Measurements from ENCODE around the gene MRC2. TPM values are rescaled to one million over a fixed set of nuclear protein-coding genes. Genes with fewer than 3 reads are reported as not detected.

MRC2 gene
- total RNA-seq, 1 experiment from 2014 or later = 10.7 TPM

GRCh38 chr17:62653002-62653825 is 25.7 kb downstream of the MRC2 start:
- H3K9ac ChIP-seq (ENCODE audit: low read length) = no peak overlapping the region
- RAD21 ChIA-PET (ENCODE audit: low non-redundant PET in 1 of 2, low total read pairs in 2 of 2, uncharacterized antibody in 2 of 2, unreplicated experiment in 2 of 2) = no interaction called here
- ATAC-seq (peak; percentile 74), DNase-seq (ENCODE audit: low read depth, low spot score) (no peak)
- H3K9me2 ChIP-seq (ENCODE audit: insufficient read depth) = no peaks in the 10 kb centered on the region
- no peak for TF ChIP-seq EZH2phosphoT487 (IDR thresholded peaks at IDR 0.05; ENCODE audit: borderline replicate concordance)
- no peak for TF ChIP-seq ATF3 (IDR thresholded peaks at IDR 0.05)
- no peak for TF ChIP-seq EGR1 (IDR thresholded peaks at IDR 0.05; ENCODE audit: low read depth)
- no peak for TF ChIP-seq CEBPB (IDR thresholded peaks at IDR 0.05; ENCODE audit: low read depth)
- H4K20me1 ChIP-seq (ENCODE audit: insufficient read depth) = no peaks in the 10 kb centered on the region
- peaks cover 0 to 7% of the 10 kb centered on the region in 2 experiments; a peak in 1 of 4 replicates for H3K4me1 ChIP-seq (ENCODE audit: control insufficient read depth in 1 of 2, insufficient read depth in 2 of 2, low read length in 2 of 2)
- no TSS peak for BruUV-seq (replicated peaks)
- H3K27ac ChIP-seq (ENCODE audit: low read depth, low read length) = no peak overlapping the region
- H3K27me3 ChIP-seq (ENCODE audit: insufficient read depth, low read length) = no peaks in the 10 kb centered on the region
- POLR2A ChIA-PET = no interaction called here
- no peaks in the 10 kb centered on the region for H3K36me3 ChIP-seq (ENCODE audit: control insufficient read depth in 1 of 2, insufficient read depth in 2 of 2, low read length in 2 of 2)
- H3K79me2 ChIP-seq (ENCODE audit: insufficient read depth, low read length) = no peaks in the 10 kb centered on the region
- CTCF ChIA-PET = no interaction called here
- H3K9me3 ChIP-seq (ENCODE audit: control insufficient read depth in 1 of 2, insufficient read depth in 1 of 2, low read depth in 1 of 2, low read length in 2 of 2) = no peaks in the 10 kb centered on the region
- no peak overlapping the region for H3K4me2 ChIP-seq (ENCODE audit: low read length)
- H3K4me3 ChIP-seq (replicated peaks in 1 of 2; ENCODE audit: low read depth in 1 of 2, low read length in 2 of 2) = no peak overlapping the region
- intact Hi-C loops (cut with micrococcal nuclease) = no loop called here
- no peak overlapping the region for H2AFZ ChIP-seq (ENCODE audit: low read depth, low read length, poor library complexity, severe bottlenecking)

DNA sequence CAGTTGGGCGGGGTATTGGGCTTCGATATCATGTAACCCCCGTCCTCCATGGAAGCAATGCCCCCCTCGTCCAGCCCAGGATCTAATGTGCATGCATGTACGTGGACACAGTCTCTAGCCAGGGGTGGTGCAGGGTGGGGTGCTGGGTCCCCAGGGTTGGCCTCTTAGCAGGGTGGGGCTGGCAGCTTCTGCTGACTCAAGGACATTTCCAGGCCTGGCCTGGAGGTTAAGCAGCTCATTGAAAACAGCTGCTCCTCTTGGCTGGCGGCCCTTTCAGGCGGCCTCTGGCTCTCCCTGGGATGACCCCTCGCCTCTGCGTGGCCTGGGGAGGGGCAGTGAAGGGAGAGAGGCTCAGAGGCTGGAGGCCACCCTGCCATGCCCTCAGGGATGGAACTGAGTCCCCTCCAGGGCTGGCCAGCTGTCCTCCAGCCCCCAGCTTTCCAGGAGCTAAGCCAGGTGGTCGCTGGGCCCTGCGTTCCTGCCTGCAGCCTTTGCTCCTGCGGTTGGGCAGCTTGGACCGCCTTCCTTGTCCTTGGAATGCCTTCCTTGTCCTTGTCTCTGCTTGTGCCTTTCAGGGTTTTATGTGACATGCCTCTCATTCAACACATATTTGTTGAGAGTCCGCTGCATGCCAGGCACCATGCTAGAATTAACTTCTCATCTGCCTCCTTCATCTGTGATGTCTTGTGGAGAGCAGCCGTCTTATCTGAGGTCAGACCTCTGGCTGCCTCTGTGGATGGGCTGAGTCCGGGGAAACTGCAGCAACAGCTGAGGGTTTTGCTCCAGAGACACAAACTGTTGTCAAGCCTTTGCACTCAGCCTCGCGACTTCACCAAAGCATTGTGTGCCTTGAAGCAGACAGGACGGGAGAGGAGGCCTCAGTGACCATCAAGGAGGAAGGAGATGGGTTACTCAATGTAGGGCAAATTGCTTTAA is 26.6 kb downstream of the MRC2 start:
- Histone ChIP-seq H3K27ac (ENCODE audit: low read depth, low read length) (no peak overlapping the region), H2AFZ (ENCODE audit: low read depth, low read length, poor library complexity, severe bottlenecking) (no peak overlapping the region), H3K9me2 (ENCODE audit: insufficient read depth) (no peaks in the 10 kb centered on the region), H3K9ac (ENCODE audit: low read length) (no peak overlapping the region), H3K4me1 (ENCODE audit: control insufficient read depth in 1 of 2, insufficient read depth in 2 of 2, low read length in 2 of 2) (peaks cover 0 to 7% of the 10 kb centered on the region in 2 experiments; a peak in 1 of 4 replicates), H3K9me3 (ENCODE audit: control insufficient read depth in 1 of 2, insufficient read depth in 1 of 2, low read depth in 1 of 2, low read length in 2 of 2) (no peaks in the 10 kb centered on the region), H3K27me3 (ENCODE audit: insufficient read depth, low read length) (no peaks in the 10 kb centered on the region), H3K79me2 (ENCODE audit: insufficient read depth, low read length) (no peaks in the 10 kb centered on the region), H3K4me2 (ENCODE audit: low read length) (no peak overlapping the region), H3K36me3 (ENCODE audit: control insufficient read depth in 1 of 2, insufficient read depth in 2 of 2, low read length in 2 of 2) (no peaks in the 10 kb centered on the region), H4K20me1 (ENCODE audit: insufficient read depth) (no peaks in the 10 kb centered on the region), H3K4me3 (replicated peaks in 1 of 2; ENCODE audit: low read depth in 1 of 2, low read length in 2 of 2) (no peak overlapping the region)
- DNase-seq (ENCODE audit: low read depth, low spot score) (no peak), ATAC-seq (no peak)
- CTCF ChIA-PET = no interaction called here
- intact Hi-C loops (cut with micrococcal nuclease) = no loop called here
- RAD21 ChIA-PET (ENCODE audit: low non-redundant PET in 1 of 2, low total read pairs in 2 of 2, uncharacterized antibody in 2 of 2, unreplicated experiment in 2 of 2) = no interaction called here
- POLR2A ChIA-PET = no interaction called here
- BruUV-seq (replicated peaks) = no TSS peak
- no peak for TF ChIP-seq FOSL1 (IDR thresholded peaks at IDR 0.05; ENCODE audit: low read depth)
- no peak for TF ChIP-seq EZH2phosphoT487 (IDR thresholded peaks at IDR 0.05; ENCODE audit: borderline replicate concordance)
- no peak for TF ChIP-seq CTCF (IDR thresholded peaks at IDR 0.05 in 2 of 3, conservative IDR thresholded peaks at IDR 0.05 in 1 of 3; ENCODE audit: borderline replicate concordance in 1 of 3, insufficient read depth in 1 of 3, low read depth in 2 of 3, low read length in 2 of 3)
- no peak for TF ChIP-seq CEBPB (IDR thresholded peaks at IDR 0.05; ENCODE audit: low read depth)
- no peak for TF ChIP-seq POLR2AphosphoS5 (IDR thresholded peaks at IDR 0.05; ENCODE audit: low read depth, low read length)
- no peak for TF ChIP-seq YY1 (IDR thresholded peaks at IDR 0.05; ENCODE audit: extremely low read depth, insufficient replicate concordance, low read depth, low read length)
- no peak for TF ChIP-seq SRF (IDR thresholded peaks at IDR 0.05; ENCODE audit: low read depth)
- TF ChIP-seq SIN3A (IDR thresholded peaks at IDR 0.05; ENCODE audit: low read depth) = no peak
- no peak for TF ChIP-seq ZFX (IDR thresholded peaks at IDR 0.05)
- TF ChIP-seq, protein P1, sequence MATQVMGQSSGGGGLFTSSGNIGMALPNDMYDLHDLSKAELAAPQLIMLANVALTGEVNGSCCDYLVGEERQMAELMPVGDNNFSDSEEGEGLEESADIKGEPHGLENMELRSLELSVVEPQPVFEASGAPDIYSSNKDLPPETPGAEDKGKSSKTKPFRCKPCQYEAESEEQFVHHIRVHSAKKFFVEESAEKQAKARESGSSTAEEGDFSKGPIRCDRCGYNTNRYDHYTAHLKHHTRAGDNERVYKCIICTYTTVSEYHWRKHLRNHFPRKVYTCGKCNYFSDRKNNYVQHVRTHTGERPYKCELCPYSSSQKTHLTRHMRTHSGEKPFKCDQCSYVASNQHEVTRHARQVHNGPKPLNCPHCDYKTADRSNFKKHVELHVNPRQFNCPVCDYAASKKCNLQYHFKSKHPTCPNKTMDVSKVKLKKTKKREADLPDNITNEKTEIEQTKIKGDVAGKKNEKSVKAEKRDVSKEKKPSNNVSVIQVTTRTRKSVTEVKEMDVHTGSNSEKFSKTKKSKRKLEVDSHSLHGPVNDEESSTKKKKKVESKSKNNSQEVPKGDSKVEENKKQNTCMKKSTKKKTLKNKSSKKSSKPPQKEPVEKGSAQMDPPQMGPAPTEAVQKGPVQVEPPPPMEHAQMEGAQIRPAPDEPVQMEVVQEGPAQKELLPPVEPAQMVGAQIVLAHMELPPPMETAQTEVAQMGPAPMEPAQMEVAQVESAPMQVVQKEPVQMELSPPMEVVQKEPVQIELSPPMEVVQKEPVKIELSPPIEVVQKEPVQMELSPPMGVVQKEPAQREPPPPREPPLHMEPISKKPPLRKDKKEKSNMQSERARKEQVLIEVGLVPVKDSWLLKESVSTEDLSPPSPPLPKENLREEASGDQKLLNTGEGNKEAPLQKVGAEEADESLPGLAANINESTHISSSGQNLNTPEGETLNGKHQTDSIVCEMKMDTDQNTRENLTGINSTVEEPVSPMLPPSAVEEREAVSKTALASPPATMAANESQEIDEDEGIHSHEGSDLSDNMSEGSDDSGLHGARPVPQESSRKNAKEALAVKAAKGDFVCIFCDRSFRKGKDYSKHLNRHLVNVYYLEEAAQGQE (IDR thresholded peaks at IDR 0.05; ENCODE audit: low read depth) = no peak
